ENCODE measurements around the gene TXNL1. TPM values are rescaled to one million over a fixed set of nuclear protein-coding genes. Genes with fewer than 3 reads are reported as not detected.
A peak's percentile ranks its signal among the peaks of the same experiment; 100 is the strongest.

The TXNL1 gene
- total and polyA plus RNA-seq, 2 of the 13 experiments (the other 11 are each of a cell fraction or from before 2014, with no cell fraction given), result 41.9 to 73.1 TPM

DNA sequence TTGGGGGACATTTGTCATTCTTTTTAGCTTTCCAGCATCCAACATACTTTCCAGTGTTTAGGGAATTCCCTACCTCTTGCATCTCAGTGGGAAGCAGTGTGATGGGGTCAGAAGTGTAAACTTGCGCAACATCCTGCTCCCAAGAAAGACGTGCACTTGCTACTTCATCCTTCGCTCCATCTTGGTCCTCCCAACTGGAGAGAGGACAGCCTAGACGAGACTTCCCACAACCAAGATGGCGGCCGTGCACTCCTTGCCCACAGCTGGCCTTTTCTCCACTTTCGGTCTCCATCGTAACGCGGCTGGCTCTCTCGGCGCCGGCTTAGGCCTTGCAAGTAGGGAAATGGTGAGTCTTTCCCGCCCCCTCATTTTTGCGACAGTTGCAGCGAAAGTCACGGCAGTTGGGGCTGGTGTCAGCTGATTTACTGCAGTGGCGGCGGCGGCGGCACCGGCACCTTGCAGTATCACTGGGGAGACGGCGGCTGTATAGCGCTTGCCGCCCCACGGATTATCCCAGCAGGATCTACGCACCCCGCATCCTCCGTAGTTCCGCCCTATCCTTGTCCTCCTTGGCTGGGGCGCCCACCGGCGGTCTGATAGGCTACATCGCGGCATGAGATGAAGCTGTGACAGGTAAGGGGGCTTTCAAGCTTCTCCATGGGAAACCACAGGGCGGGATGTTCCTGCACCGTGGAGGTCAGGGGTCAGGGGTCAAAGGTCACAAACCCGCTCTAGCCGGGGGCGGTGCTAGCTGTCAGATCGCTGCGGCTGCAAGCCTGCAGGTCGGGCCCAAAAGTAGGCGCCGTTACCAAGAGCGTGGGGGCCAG is 12.8 kb upstream of the TXNL1 start, which contains the start of gene WDR7 (continued):
- TF ChIP-seq, protein P1, sequence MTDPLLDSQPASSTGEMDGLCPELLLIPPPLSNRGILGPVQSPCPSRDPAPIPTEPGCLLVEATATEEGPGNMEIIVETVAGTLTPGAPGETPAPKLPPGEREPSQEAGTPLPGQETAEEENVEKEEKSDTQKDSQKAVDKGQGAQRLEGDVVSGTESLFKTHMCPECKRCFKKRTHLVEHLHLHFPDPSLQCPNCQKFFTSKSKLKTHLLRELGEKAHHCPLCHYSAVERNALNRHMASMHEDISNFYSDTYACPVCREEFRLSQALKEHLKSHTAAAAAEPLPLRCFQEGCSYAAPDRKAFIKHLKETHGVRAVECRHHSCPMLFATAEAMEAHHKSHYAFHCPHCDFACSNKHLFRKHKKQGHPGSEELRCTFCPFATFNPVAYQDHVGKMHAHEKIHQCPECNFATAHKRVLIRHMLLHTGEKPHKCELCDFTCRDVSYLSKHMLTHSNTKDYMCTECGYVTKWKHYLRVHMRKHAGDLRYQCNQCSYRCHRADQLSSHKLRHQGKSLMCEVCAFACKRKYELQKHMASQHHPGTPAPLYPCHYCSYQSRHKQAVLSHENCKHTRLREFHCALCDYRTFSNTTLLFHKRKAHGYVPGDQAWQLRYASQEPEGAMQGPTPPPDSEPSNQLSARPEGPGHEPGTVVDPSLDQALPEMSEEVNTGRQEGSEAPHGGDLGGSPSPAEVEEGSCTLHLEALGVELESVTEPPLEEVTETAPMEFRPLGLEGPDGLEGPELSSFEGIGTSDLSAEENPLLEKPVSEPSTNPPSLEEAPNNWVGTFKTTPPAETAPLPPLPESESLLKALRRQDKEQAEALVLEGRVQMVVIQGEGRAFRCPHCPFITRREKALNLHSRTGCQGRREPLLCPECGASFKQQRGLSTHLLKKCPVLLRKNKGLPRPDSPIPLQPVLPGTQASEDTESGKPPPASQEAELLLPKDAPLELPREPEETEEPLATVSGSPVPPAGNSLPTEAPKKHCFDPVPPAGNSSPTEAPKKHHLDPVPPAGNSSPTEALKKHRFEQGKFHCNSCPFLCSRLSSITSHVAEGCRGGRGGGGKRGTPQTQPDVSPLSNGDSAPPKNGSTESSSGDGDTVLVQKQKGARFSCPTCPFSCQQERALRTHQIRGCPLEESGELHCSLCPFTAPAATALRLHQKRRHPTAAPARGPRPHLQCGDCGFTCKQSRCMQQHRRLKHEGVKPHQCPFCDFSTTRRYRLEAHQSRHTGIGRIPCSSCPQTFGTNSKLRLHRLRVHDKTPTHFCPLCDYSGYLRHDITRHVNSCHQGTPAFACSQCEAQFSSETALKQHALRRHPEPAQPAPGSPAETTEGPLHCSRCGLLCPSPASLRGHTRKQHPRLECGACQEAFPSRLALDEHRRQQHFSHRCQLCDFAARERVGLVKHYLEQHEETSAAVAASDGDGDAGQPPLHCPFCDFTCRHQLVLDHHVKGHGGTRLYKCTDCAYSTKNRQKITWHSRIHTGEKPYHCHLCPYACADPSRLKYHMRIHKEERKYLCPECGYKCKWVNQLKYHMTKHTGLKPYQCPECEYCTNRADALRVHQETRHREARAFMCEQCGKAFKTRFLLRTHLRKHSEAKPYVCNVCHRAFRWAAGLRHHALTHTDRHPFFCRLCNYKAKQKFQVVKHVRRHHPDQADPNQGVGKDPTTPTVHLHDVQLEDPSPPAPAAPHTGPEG (CRISPR knock-in tag; IDR thresholded peaks at IDR 0.05), result no peak
- no peak for TF ChIP-seq FOSL1 (CRISPR knock-in tag; IDR thresholded peaks at IDR 0.05; ENCODE audit: borderline replicate concordance)
- no peak for TF ChIP-seq ZNF253 (CRISPR knock-in tag; IDR thresholded peaks at IDR 0.05; ENCODE audit: borderline replicate concordance)
- TF ChIP-seq GMEB2 (CRISPR knock-in tag; IDR thresholded peaks at IDR 0.05; ENCODE audit: low read depth), result 0 out of 2 replicates have a peak, but pooled peaks have one; percentile 17
- TF ChIP-seq ZNF629 (CRISPR knock-in tag; conservative IDR thresholded peaks at IDR 0.05), result no peak
- no peak for TF ChIP-seq IKZF4 (CRISPR knock-in tag; IDR thresholded peaks at IDR 0.05; ENCODE audit: borderline replicate concordance, low read depth, not compliant biosample characterization)
- peak; percentile 94 for TF ChIP-seq SAP130 (CRISPR knock-in tag; IDR thresholded peaks at IDR 0.05; ENCODE audit: low read depth)
- no peak for TF ChIP-seq MAFK (conservative IDR thresholded peaks at IDR 0.05 in 1 of 2, IDR thresholded peaks at IDR 0.05 in 1 of 2; ENCODE audit: low read length in 2 of 2)
- no peak for TF ChIP-seq HMG20A (CRISPR knock-in tag; IDR thresholded peaks at IDR 0.05; ENCODE audit: borderline replicate concordance)
- no peak; the same call in 1 of the 2 replicates for TF ChIP-seq ZNF777 (CRISPR knock-in tag; IDR thresholded peaks at IDR 0.05)
- no peak for TF ChIP-seq TERF1 (CRISPR knock-in tag; IDR thresholded peaks at IDR 0.05)
- TF ChIP-seq, protein P2, sequence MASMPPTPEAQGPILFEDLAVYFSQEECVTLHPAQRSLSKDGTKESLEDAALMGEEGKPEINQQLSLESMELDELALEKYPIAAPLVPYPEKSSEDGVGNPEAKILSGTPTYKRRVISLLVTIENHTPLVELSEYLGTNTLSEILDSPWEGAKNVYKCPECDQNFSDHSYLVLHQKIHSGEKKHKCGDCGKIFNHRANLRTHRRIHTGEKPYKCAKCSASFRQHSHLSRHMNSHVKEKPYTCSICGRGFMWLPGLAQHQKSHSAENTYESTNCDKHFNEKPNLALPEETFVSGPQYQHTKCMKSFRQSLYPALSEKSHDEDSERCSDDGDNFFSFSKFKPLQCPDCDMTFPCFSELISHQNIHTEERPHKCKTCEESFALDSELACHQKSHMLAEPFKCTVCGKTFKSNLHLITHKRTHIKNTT (CRISPR knock-in tag; IDR thresholded peaks at IDR 0.05), result no peak
- TF ChIP-seq, protein P3, sequence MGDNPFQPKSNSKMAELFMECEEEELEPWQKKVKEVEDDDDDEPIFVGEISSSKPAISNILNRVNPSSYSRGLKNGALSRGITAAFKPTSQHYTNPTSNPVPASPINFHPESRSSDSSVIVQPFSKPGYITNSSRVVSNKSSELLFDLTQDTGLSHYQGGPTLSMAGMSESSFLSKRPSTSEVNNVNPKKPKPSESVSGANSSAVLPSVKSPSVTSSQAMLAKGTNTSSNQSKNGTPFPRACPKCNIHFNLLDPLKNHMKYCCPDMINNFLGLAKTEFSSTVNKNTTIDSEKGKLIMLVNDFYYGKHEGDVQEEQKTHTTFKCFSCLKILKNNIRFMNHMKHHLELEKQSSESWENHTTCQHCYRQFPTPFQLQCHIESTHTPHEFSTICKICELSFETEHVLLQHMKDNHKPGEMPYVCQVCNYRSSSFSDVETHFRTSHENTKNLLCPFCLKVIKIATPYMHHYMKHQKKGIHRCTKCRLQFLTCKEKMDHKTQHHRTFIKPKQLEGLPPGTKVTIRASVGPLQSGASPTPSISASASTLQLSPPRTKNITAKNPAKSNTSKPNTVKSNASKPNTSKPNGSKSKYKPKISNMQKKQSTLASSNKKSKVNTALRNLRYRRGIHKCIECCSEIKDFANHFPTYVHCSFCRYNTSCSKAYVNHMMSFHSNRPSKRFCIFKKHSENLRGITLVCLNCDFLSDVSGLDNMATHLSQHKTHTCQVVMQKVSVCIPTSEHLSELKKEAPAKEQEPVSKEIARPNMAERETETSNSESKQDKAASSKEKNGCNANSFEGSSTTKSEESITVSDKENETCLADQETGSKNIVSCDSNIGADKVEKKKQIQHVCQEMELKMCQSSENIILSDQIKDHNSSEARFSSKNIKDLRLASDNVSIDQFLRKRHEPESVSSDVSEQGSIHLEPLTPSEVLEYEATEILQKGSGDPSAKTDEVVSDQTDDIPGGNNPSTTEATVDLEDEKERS (CRISPR knock-in tag; IDR thresholded peaks at IDR 0.05), result peak; percentile 86; the same call in 1 of the 2 replicates
- no peak for TF ChIP-seq TMF1 (CRISPR knock-in tag; IDR thresholded peaks at IDR 0.05; ENCODE audit: low read depth)

Data from HepG2 (cell line).